IMR-90 (cell line): ENCODE data around the gene TIGD1. TPM values are rescaled to one million over a fixed set of nuclear protein-coding genes. Genes with fewer than 3 reads are reported as not detected.
A peak's percentile ranks its signal among the peaks of the same experiment; 100 is the strongest.

Experiments
- ATAC-seq: fragments of 200-7000 bp; cut with Tn5 transposase; 2 replicates; pipeline ENCODE4 v1.9.1; 2020; ENCODE audit warnings: low read depth, mild to moderate bottlenecking, moderate library complexity
- BruUV-seq: library from RNA; stranded (reverse); fragments of 400-500 nt; replicated peaks from 2 replicates; lab custom pipeline; 2021; lab: Mats Ljungman, UMichigan
- CTCF ChIA-PET: fragments of 300-600 bp; formaldehyde crosslinking; extraction: SDS; loops from one replicate; lab custom pipeline; 2021; ENCODE audit warnings: antibody characterized with exemption; lab: Yijun Ruan, JAX
- POLR2A ChIA-PET: fragments of 300-600 bp; sonication (Branson Sonifier 250); formaldehyde crosslinking; loops from one replicate; lab custom pipeline; 2022; ENCODE audit warnings: antibody characterized with exemption; ENCODE audit not compliant: unreplicated experiment; lab: Charles Lee
- DNase-seq: peaks from one replicate; pipeline ENCODE4 v3.0.0; 2013
- H2AFZ ChIP-seq: replicated peaks from 2 replicates; pipeline ENCODE3; 2013; ENCODE audit warnings: low read length, mild to moderate bottlenecking; ENCODE audit not compliant: poor library complexity
- H2AK5ac ChIP-seq: 2 replicates; pipeline ENCODE4 v1.6.1; 2013; ENCODE audit warnings: low read depth, low read length, inconsistent platforms
- H2AK9ac ChIP-seq: replicated peaks from 2 replicates; pipeline ENCODE3; 2013; ENCODE audit warnings: mild to moderate bottlenecking, low read depth, low read length, moderate library complexity; ENCODE audit not compliant: poor library complexity
- H2BK120ac ChIP-seq: 2 replicates; pipeline ENCODE4 v1.6.1; 2013; ENCODE audit warnings: low read depth, low read length, inconsistent platforms
- H2BK15ac ChIP-seq: 3 replicates; pipeline ENCODE4 v1.6.1; 2013; ENCODE audit warnings: low read depth, low read length, inconsistent platforms
- H2BK20ac ChIP-seq: 2 replicates; pipeline ENCODE4 v1.6.1; 2013; ENCODE audit warnings: low read depth, mild to moderate bottlenecking, inconsistent platforms, low read length, moderate library complexity
- H2BK5ac ChIP-seq: 2 replicates; pipeline ENCODE4 v1.6.1; 2013; ENCODE audit warnings: mild to moderate bottlenecking, low read depth, low read length, inconsistent platforms; ENCODE audit not compliant: poor library complexity, severe bottlenecking
- H3K14ac ChIP-seq: replicated peaks from 2 replicates; pipeline ENCODE4 v1.6.1; 2013; ENCODE audit warnings: low read depth, low read length, inconsistent platforms
- H3K18ac ChIP-seq: 2 replicates; pipeline ENCODE4 v1.6.1; 2013; ENCODE audit warnings: low read depth, low read length, control low read depth
- H3K23ac ChIP-seq: 2 replicates; pipeline ENCODE4 v1.6.1; 2013; ENCODE audit warnings: low read depth, low read length, inconsistent platforms
- H3K27ac ChIP-seq: 2 replicates; pipeline ENCODE4 v1.5.1; 2013; ENCODE audit warnings: mild to moderate bottlenecking, control low read depth, low read length; ENCODE audit not compliant: insufficient read depth
- H3K27me3 ChIP-seq: 2 replicates; pipeline ENCODE4 v1.6.1; 2013; ENCODE audit warnings: low read length; ENCODE audit not compliant: control insufficient read depth, insufficient read depth
- H3K36me3 ChIP-seq: 2 replicates; pipeline ENCODE4 v1.6.1; 2013; ENCODE audit warnings: low read length, mixed read lengths; ENCODE audit not compliant: control insufficient read depth, insufficient read depth
- H3K4ac ChIP-seq: 2 replicates; pipeline ENCODE4 v1.6.1; 2013; ENCODE audit warnings: low read depth, low read length, inconsistent platforms
- H3K4me1 ChIP-seq: 2 replicates; pipeline ENCODE4 v1.6.1; 2013; ENCODE audit warnings: low read length, mixed read lengths; ENCODE audit not compliant: control insufficient read depth, insufficient read depth
- H3K4me2 ChIP-seq: 2 replicates; pipeline ENCODE4 v1.6.1; 2013; ENCODE audit warnings: low read depth, mild to moderate bottlenecking, control low read depth, low read length, moderate library complexity
- H3K4me3 ChIP-seq: 2 replicates; pipeline ENCODE4 v1.5.1; 2013; ENCODE audit warnings: low read depth, mild to moderate bottlenecking, control low read depth, low read length, moderate library complexity; ENCODE audit not compliant: insufficient read depth
- H3K56ac ChIP-seq: 2 replicates; pipeline ENCODE4 v1.6.1; 2013; ENCODE audit warnings: low read length, inconsistent platforms; ENCODE audit not compliant: insufficient read depth; ENCODE audit errors: extremely low read depth
- H3K79me1 ChIP-seq, 2 experiments: 2 replicates each; pipeline ENCODE4 v1.6.1; 2013; ENCODE audit warnings: low read length in 2 of 2, inconsistent platforms in 1 of 2, low read depth in 1 of 2
- H3K9ac ChIP-seq: 2 replicates; pipeline ENCODE4 v1.6.1; 2013; ENCODE audit warnings: low read depth, low read length, control low read depth
- H3K9me1 ChIP-seq: 2 replicates; pipeline ENCODE4 v1.6.1; 2013; ENCODE audit warnings: low read length, inconsistent platforms; ENCODE audit not compliant: insufficient read depth
- H3K9me3 ChIP-seq: 2 replicates; pipeline ENCODE4 v1.6.1; 2013; ENCODE audit warnings: low read length; ENCODE audit not compliant: control insufficient read depth, insufficient read depth
- H4K20me1 ChIP-seq: 2 replicates; pipeline ENCODE4 v1.6.1; 2013; ENCODE audit warnings: low read length, inconsistent platforms; ENCODE audit not compliant: insufficient read depth
- H4K5ac ChIP-seq: 2 replicates; pipeline ENCODE4 v1.6.1; 2013; ENCODE audit warnings: mild to moderate bottlenecking, low read depth, low read length, control low read depth
- H4K8ac ChIP-seq, 2 experiments: 2 replicates each; pipeline ENCODE4 v1.6.1; 2013; ENCODE audit warnings: low read depth in 2 of 2, low read length in 2 of 2, control low read depth in 1 of 2, inconsistent platforms in 1 of 2
- H4K91ac ChIP-seq: 2 replicates; pipeline ENCODE4 v1.6.1; 2013; ENCODE audit warnings: low read depth, low read length, inconsistent platforms; ENCODE audit not compliant: insufficient read depth
- CEBPB ChIP-seq: IDR thresholded peaks from 2 replicates; pipeline ENCODE4 v1.6.1; 2012; ENCODE audit warnings: low read depth, low read length, improper control_type of control experiment
- RFX5 ChIP-seq: IDR thresholded peaks from 2 replicates; pipeline ENCODE4 v1.8.0; 2012; ENCODE audit warnings: low read depth, mild to moderate bottlenecking, low read length, moderate library complexity
- WGBS, 2 experiments: methylation state at CpG; one replicate each; pipeline versions ENCODE4 v1.1.5 to v1.1.7; 2013; ENCODE audit warnings: missing lambda C conversion rate in 2 of 2; ENCODE audit not compliant: insufficient read length in 1 of 2; ENCODE audit errors: extremely low coverage in 2 of 2; 5-methylcytosine and 5-hydroxymethylcytosine counted together
- dilution Hi-C: fragments of 300-500 bp; cut with HindIII; formaldehyde crosslinking; loops from one replicate; pipeline ENCODE4 v1.14.3; 2018; ENCODE audit warnings: low sequenced_read_pairs; ENCODE audit not compliant: unreplicated experiment
- in situ Hi-C: fragments of 300-500 bp; cut with MboI; formaldehyde crosslinking; loops from 3 replicates; pipeline ENCODE4 v1.14.3; 2019; ENCODE audit warnings: low sequenced_read_pairs, inconsistent platforms, mixed read lengths
- intact Hi-C: fragments of 100-400 bp; cut with micrococcal nuclease; formaldehyde crosslinking; loops from 2 replicates; pipeline ENCODE4 v1.10.0; 2022
- polyA plus RNA-seq, 3 experiments: library from polyadenylated mRNA; depleted of rRNA; stranded (reverse); fragments of >200 nt; gene quantifications; 2 replicates each; pipeline ENCODE4 v1.2.3, GENCODE V29; 2012; ENCODE audit warnings: low replicate concordance in 1 of 3
- total RNA-seq: library from RNA; depleted of rRNA; stranded (reverse); fragments of >200 nt; gene quantifications from 2 replicates; pipeline ENCODE4 v1.2.3, GENCODE V29; 2012

Gene TIGD1
- total and polyA plus RNA-seq, 2 of the 4 experiments (the other 2 are of a cell fraction), result 2.7 to 2.9 TPM

GRCh38 chr2:232563580-232563979 lies 13.2 kb upstream of the TIGD1 start:
- H4K5ac ChIP-seq, result no peak overlapping the region
- intact Hi-C loops, result no loop called here
- no peak overlapping the region for H2AK9ac ChIP-seq
- ChIA-PET CTCF (no interaction called here), POLR2A (no interaction called here)
- H3K4me3 ChIP-seq, result no peak overlapping the region
- WGBS, 2 experiments, result no CpG with 5 or more reads among the region's 3 CpGs
- ATAC-seq (no peak), DNase-seq (peak; percentile 77)
- H3K14ac ChIP-seq, result no peak overlapping the region
- no peak overlapping the region for H3K9ac ChIP-seq
- no peaks in the 10 kb centered on the region; the same call in 1 of the 2 replicates for H3K4me1 ChIP-seq
- 0 out of 2 replicates have a peak, but pooled peaks cover 7% of the 10 kb centered on the region for H4K20me1 ChIP-seq
- H4K91ac ChIP-seq, result no peak overlapping the region
- TF ChIP-seq RFX5 (no peak), CEBPB (peak; percentile 77)
- dilution Hi-C loops, result no loop called here
- no peak overlapping the region for H2BK15ac ChIP-seq
- no peak overlapping the region for H3K27ac ChIP-seq
- peaks cover 15 to 34% of the 10 kb centered on the region in 2 experiments for H3K79me1 ChIP-seq
- no peak overlapping the region for H2BK120ac ChIP-seq
- H3K27me3 ChIP-seq, result no peaks in the 10 kb centered on the region
- H2BK20ac ChIP-seq, result no peak overlapping the region
- no TSS peak for BruUV-seq
- in situ Hi-C loops, result no loop called here
- no peak overlapping the region for H3K18ac ChIP-seq
- H3K36me3 ChIP-seq, result peaks cover 53% of the 10 kb centered on the region
- no peaks in the 10 kb centered on the region for H3K9me1 ChIP-seq
- H3K23ac ChIP-seq, result no peak overlapping the region
- no peak overlapping the region for H3K4ac ChIP-seq
- no peak overlapping the region for H4K8ac ChIP-seq
- no peak overlapping the region for H2BK5ac ChIP-seq
- H3K56ac ChIP-seq, result no peak overlapping the region
- no peak overlapping the region for H2AK5ac ChIP-seq
- no peak overlapping the region for H2AFZ ChIP-seq
- H3K9me3 ChIP-seq, result no peaks in the 10 kb centered on the region
- no peak overlapping the region for H3K4me2 ChIP-seq
